ENCODE measurements around the gene SLC12A9.

SLC12A9 gene

DNA sequence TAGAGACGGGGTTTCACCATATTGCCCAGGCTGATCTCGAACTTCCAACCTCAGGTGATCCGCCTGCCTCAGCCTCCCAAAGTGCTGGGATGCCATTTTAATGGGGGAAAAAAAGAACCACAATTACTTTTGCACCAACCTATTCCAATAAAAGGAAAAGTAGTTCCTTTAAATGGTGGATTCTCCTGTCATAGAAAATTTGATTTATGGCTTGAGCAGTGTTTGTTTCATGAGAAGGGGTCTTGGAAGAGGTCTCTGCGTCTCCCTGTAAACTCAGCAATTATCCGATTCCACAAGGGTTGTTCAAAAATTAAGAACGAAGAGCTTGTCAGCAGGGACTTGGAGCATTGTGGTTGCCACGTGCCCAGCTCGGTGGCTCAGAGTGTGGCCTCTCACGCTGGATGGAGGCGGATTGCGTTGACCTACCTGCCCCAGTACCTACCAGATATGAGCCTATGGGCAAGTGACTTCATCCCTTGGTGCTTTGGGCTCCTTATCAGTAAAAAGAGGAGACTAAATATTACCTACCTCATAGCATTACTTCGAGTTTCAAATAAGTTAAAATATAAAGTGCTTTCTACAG is 11.8 kb downstream of the SLC12A9 start:
- DNase-seq, result peak; percentile 8

DNA sequence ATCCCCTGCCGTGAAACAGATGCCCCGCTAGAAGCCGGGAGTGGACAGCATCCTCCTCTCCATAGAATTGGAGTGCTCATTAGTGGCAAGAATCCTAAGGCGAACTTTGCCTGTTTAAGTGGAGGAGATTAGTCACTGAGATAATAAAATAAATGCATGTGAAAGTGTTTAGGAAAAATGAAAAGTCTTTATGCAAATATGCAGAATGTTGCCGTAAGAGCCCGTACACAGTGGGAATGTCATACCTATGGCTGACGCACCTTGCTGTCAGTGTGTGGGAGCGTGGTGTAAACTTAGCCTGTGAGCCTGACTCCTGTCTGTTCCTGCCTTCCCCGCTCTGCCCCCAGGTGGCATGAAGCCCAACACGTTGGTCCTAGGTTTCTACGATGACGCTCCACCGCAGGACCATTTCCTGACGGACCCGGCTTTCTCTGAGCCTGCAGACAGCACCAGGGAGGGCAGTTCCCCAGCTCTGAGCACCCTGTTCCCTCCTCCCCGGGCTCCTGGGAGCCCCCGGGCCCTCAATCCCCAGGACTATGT is 12.9 kb downstream of the SLC12A9 start:
- DNase-seq, result peak; percentile 52

DNA sequence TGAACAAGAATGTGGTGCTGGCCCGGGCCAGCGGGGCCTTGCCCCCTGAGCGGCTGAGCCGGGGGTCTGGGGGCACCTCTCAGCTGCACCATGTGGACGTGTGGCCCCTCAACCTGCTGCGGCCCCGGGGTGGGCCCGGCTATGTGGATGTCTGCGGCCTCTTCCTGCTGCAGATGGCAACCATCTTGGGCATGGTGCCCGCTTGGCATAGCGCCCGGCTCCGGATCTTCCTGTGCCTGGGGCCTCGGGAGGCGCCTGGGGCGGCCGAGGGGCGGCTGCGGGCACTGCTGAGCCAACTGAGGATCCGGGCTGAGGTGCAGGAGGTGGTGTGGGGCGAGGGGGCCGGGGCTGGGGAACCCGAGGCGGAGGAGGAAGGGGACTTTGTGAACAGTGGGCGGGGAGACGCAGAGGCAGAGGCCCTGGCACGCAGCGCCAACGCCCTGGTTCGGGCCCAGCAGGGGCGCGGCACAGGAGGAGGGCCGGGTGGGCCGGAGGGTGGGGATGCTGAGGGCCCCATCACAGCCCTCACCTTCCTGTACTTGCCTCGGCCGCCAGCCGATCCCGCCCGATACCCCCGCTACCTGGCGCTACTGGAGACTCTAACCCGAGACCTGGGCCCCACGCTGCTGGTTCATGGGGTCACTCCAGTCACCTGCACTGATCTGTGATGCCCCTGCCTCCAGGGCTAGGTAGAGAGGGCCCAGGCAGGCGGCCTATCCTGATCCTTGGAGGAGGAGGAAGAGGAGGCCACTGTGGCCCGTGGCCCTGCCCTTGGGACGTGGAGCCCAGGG is 13.6 kb downstream of the SLC12A9 start:
- peak; percentile 86 for DNase-seq

DNA sequence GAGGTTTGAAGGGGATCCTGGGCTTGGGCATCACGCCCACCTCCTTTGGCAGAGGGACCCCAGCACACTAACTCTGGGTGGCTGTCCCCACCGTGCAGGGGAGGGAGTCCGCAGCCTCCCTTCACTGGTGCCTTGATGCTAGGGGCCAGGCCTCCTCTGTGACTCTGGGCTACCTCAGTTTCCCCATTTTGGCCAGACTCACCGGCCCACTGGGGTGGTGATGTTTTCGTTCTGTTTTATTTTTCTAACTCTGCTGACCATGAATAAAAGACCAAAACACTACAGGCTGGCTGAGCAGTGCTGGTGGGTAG is 14.2 kb downstream of the SLC12A9 start:
- DNase-seq, result no peak

DNA sequence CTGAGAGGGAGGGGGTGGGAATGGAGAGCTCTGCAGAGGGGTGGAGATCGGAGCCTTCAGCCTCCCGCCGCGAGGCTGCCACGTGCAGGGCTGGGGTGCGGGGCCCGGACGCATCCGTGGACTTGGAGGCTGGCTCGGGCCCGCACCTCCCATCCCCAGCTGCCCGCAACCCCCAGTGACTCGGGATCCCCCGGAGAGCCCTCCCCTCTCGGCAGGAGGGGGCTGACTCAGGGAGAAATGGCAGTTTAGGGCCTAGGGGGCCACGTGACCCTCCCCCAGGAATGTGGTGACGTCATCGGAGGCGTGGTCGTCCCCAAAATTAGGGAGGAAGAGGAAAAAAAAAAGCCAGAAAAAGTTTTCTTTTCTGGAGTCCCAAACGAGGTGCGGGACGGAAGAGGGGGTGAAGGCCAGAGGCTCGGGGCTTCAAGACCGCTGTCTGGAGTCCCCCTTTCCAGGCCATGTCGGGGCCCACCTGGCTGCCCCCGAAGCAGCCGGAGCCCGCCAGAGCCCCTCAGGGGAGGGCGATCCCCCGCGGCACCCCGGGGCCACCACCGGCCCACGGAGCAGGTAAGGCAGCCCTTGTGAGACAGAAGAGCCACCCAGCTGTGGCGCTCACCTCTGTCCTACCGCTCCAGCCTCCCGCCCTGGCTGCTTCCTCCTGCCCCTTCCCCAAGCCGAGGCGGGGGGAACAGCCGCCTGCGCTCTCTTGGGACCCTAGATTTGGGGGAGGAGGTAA is 14.7 kb downstream of the SLC12A9 start, which contains the start of gene TRIP6:
Gene TRIP6, plus strand, starts transcription at position 348 of the 736 bp plus-strand sequence. Its CDS starts 111 bp downstream, at position 459.
- peak; percentile 94 for DNase-seq

DNA sequence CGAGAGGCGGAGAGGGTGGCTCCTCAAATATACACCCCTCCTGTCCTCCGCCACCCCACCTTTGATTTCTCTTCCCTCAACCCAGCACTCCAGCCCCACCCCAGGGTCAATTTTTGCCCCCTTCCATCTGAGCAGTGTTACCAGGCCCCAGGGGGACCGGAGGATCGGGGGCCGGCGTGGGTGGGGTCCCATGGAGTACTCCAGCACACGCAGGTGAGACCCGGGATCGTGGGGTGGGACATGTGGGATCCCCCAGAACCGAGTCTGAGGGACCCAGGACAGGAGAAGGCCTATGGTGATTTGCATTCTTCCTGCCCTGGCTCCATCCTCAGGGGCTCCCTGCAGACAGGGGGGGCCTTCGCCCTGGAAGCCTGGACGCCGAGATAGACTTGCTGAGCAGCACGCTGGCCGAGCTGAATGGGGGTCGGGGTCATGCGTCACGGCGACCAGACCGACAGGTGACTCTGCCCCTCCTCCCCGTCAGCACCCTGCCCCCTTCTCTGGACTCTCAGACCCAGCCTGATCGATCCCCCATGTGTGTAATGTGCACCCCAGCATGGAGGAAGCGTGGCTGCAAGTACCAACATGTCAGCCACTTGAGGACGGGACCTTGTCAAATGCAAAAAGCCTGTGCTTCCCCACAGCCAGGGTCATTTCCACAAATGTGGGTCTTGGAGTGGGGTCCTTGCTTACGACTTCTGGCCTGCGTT is 15.4 kb downstream of the SLC12A9 start:
- DNase-seq, result peak; percentile 42

DNA sequence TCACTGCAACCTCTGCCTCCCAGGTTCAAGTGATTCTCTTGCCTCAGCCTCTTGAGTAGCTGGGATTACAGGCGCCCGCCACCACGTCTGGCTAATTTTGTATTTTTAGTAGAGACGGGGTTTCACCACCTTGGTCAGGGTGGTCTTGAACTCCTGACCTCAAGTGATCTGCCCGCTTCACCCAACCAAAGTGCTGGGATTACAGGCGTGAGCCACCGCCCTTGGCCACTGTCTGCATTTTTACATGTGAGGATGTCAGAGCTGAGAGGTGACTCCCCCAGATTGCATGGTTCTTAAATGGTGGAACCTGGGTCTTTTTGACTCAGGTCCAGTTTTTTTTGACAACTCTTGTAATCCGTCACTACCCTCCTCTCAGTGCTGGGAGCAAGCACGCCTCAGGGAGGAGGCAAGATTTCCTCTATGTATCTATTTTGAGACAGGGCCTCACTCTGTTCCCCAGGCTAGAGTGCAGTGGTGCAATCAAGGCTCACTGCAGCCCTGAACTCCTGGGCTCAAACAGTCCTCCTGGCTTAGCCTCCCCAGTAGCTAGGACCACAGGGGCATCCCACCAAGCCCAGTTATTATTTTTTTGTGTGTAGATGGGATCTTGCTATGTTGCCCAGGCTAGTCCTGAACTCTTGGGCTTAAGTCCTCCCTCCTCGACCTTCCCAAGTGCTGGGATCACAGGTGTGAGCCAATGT is 21.2 kb downstream of the SLC12A9 start:
- no peak for DNase-seq

DNA sequence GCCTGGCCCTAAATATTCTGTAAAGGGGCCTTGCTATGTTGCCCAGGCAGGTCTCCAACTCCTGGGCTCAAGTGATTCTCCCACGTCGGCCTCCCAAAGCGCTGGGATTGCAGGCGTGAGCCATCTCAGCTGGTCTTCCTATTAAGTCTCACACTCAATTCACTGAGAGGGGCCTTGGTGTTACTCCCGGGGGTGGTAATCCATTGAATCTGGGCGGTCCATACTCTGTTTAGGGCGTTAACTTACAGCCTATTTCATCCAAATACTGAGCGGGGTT is 21.7 kb downstream of the SLC12A9 start:
- no peak for DNase-seq

DNA sequence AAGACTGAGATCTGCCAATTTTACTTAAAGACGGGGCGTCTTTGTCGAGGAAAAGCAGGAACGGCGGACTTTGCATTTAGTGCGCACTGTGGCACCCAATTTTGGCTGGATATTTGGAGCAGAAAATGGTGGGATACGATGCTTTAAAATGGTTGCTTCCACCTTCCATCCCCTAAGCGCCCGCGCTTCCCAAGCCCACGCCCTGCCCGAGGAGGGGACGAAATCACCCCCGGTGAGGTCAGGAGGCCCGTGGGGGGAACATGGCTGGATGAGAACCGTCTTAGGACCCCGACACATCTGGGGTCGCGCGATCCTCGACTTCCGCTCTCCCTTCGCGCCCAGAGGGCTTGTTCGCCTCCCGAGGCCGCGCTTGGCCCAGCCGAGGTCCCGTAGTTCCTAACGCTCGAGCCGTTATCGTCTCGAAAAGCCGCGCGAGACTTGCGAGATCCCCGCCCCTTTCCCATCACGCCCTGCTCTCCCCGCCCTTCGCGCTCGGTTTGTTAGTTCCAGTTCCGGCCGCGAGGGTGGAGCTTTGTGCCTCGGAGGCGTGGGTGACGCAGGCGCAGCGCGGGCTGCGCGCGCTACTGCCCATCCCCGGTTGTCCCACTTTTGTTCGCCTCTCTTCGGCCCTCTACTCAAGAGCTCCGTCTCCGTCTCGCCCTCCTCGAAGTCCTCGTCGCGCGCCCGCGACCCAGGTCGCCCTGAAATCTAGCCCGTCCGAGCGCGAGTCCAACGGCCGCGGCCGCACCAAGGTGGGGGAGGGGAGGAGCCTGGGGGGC is 22.3 kb downstream of the SLC12A9 start, which contains the start of gene SRRT:
Gene SRRT, plus strand, starts transcription at position 527 of the 779 bp plus-strand sequence. CDS start 488 bp downstream, outside the sequence.
- DNase-seq, result peak; percentile 98

DNA sequence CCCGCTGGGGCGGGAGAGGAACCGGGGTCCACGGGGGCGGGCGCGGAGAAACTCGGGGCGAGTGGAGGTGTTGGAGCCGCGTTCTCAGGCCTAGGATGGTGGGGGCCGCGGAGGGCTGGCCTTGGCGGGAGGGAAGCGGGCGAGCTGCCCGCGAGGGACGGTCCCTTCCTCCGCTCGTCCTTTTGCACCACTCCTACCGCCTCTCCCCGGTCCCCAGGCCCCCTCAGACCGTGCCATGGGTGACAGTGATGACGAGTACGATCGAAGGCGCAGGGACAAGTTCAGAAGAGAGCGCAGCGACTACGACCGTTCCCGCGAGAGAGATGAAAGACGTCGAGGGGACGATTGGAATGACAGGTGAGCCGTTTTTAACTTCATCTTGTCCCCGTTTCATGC is 22.8 kb downstream of the SLC12A9 start:
- DNase-seq, result no peak

DNA sequence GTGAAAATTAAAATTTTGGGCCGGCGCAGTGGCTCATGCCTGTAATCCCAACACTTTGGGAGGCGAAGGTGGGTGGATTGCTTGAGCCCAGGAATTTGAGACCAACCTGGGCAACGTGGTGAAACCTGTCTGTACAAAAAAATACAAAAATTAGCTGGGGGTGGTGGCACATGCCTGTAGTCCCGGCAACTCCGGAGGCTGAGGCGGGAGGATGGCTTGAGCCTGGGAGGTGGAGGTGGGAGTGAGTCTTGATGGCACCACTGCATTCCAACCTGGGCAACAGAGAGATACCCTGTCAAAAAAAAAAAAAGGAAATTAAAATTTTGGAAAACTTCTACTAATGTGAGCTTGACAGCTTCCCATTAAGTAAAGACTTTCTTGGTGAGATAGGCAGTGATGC is 25.5 kb downstream of the SLC12A9 start:
- DNase-seq, result no peak

DNA sequence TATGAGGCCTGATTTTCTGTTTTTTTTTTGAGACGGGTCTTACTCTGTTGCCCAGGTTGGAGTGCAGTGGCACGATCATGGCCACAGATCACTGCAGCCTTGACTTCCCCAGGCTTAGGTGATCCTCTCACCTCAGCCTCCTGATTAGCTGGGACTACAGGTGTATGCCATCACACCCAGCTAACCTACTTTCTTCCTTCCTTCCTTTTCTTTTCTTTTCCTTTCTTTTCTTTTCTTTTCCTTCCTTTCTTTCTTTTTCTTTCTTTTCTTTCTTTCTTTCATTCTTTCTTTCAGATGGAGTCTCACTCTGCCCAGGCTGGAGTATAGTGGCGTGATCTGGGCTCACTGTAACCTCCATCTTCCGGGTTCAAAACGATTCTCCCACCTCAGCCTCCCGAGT is 26.2 kb downstream of the SLC12A9 start:
- DNase-seq, result no peak

DNA sequence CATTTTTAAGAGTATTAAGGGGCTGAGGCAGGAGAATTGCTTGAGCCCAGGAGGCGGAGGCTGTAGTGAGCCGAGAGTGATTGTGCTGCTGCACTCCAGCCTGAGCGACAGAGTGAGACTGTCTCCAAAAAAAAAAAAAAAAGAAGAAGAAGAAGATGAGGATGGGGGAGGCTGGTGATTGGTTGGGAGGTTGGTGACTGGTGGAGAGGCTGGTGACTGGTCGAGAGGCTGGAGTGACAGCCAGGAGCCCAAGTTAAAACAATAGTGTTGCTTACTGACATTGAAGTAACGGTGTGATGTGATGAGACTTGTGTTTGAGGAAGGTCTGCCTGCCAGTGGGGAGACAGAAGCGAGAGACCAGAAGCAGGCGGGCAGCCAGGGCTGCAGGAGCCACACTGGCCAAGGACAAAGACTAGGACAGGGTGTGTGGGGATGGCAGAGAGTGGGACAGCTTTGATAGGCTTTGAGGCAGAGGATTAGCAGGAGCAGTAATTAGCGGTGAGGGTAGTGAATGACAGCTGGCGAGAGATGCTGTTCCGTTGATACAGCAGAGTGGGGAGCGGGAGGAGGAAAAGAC is 27.3 kb downstream of the SLC12A9 start:
- no peak for DNase-seq

DNA sequence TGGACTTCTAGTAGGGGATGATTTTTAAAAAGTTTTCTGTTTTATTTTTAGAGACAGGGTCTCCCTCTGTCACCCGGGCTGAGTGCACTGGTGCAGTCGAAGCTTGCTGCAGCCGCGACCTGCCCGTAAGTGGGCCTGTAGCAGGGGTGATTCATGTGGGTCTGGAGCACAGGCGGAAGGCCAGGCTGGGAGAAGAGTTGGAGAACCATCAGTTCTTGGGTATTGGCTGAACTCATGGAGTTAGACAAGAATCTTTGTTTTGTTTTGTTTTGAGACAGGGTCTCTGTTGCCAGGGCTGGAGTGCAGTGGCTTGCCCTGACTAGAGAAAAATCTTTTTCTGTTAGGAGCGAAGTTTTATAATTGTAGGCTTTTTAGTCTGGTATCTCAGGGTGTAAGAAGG is 28.1 kb downstream of the SLC12A9 start:
- DNase-seq, result no peak

DNA sequence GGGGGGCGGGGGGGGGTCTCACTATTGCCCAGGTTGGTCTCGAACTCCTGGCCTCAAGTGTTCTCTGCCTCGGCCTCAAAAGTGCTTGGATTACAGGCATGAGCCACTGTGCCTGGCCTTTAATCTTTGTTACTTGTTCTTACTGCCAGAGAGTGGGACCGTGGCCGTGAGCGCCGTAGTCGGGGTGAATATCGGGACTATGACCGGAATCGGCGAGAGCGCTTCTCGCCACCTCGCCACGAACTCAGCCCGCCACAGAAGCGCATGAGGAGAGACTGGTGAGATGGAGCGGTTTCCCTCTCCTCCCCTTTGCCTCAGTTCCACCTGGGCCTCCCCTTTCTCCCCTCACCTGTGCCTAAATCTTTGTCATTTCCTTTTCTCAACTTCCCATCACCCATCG is 28.6 kb downstream of the SLC12A9 start:
- DNase-seq, result no peak

DNA sequence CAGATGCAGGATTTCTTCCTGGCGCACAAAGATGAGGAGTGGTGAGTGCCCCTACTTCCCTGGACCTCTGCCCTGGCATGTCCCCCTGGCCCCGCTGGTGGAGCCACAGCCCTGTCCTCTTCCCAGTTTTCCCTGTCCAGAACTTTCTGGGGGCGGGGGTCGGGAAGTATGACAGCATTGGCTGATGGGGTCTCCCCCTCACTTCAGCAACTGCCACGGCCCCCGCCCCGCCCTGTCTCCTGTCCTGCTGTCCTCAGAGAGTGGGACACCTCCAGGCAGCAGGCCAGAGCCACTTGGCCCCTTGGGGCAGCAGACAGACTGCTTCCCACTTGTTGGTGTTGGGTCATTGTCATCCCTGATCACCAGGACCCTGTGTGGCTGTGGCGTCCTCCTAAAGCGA is 29.7 kb downstream of the SLC12A9 start:
- no peak for DNase-seq

DNA sequence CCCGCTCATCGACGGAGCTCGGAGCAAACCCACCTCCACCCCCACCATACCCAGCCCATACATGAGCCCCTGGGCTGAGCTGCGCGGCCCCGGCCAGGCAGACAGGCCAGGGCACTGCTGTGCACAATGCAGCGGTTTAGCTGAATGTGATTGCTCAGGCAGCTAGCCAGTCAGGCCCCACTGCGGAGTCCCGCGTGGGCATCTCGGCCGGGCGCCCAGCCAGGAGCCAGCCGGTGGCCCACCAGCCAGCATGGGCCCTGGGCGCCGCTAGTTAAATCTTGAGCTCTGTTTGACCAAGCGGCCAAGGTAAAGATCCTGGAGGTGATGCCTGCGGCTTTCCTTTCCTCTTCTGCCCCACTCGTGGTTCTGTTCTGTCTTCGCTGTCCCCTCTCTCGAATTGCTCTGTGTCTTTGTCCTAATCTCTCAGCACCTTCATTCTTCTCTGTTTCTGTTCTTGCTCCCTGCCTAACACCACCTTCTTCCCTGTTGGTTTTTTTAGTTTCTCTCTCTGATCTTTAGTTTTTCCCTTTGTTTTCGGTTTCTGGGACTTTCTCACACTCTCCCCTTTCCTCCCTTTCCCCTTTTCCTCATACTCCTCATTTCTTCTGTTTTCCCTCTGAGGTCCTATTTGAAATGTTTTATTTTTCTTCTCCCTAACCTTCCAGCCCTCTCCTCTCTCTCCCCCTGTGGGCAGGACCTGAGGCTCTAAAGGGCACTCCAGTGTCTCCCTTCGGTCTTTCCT is 30.4 kb downstream of the SLC12A9 start:
- DNase-seq, result no peak

DNA sequence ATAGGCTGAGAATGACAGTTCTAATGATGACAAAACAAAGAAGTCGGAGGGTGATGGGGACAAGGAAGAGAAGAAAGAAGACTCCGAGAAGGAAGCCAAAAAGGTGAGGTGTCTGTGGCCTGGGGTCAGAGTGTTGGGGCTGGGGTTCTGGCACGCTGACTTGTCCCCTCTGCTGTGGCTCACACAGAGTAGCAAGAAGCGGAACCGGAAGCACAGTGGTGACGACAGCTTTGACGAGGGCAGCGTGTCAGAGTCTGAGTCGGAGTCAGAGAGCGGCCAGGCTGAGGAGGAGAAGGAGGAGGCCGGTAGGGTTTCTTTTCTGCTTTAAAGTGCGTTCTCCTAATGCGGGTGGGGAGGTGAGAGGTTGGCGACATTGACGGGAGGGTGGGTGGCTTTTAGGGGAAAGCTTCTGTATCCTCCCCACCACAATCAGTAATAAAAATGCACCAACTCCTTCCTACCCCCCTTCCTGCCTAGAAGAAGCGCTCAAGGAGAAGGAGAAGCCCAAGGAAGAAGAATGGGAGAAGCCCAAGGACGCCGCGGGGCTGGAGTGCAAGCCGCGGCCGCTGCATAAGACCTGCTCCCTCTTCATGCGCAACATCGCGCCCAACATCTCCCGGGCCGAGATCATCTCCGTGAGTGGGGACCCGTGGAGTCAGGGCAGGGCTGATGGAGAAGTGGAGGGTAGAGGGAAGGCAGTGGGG is 32.4 kb downstream of the SLC12A9 start:
- no peak for DNase-seq

DNA sequence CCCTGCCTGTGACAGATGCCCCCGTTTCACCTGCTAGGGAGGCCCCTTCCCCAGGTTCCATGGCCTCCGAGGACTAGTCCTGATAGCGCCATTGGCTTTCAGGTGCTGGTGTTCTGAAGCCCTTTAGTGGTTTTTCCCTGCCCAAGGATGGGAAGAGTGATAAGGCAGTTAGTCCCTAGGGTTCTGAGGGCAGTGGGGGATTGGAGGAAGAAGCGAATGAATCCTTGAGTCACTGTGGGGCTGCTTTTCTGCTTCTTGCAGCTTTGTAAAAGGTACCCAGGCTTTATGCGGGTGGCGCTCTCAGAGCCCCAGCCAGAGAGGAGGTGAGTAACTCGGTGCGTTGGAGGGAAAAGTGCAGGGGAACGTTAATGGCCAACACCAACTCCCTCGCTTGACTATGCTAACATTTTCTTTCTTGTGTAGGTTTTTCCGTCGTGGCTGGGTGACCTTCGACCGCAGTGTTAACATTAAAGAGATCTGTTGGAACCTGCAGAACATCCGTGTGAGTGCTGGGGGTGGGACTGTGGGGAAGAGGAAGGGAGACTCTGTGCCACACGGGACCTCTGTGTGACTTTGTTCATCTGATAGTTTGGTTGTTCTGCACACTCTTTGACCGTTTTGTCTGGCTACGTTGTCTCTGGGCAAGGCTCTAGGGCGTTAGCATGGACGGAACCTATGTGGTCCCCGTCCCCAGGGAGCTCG is 33.1 kb downstream of the SLC12A9 start:
- DNase-seq, result no peak

Measured in left hindlimb (tissue), 1 donor.